PC-9 (cell line): Measurements from ENCODE around the gene ATP10B.

Source experiments
- CTCF ChIP-seq: fragments of 200-600 bp; sonication (generic); conservative IDR thresholded peaks from 2 replicates; pipeline ENCODE4 v1.6.1; 2017; ENCODE audit warnings: mixed run types, antibody characterized with exemption, mild to moderate bottlenecking, moderate library complexity
- EZH2 ChIP-seq: fragments of 200-600 bp; sonication (generic); IDR thresholded peaks from 2 replicates; pipeline ENCODE4 v1.8.0; 2017; ENCODE audit warnings: antibody characterized with exemption, low read depth

GRCh38 chr5:160547061-160547460 lies 304.9 kb downstream of the ATP10B start:
- TF ChIP-seq CTCF: no peak
- no peak for TF ChIP-seq EZH2
